HCT116 (cell line): ENCODE data around the gene LIN7B. TPM values are rescaled to one million over a fixed set of nuclear protein-coding genes. Genes with fewer than 3 reads are reported as not detected.

Experiments used
- ATAC-seq: fragments of 200-7000 bp; cut with Tn5 transposase; 2 replicates; pipeline ENCODE4 v1.9.1; 2020; ENCODE audit warnings: mild to moderate bottlenecking, moderate library complexity
- BruUV-seq: library from RNA; stranded (reverse); fragments of 400-500 nt; replicated peaks from 2 replicates; lab custom pipeline; 2021; lab: Mats Ljungman, UMichigan
- CTCF ChIA-PET: fragments of 300-600 bp; sonication (Branson Sonifier 250); formaldehyde crosslinking; loops from one replicate; lab custom pipeline; 2021; ENCODE audit warnings: antibody characterized with exemption; lab: Charles Lee
- POLR2A ChIA-PET: fragments of 300-600, 350-600 bp; sonication (Branson Sonifier 250); formaldehyde crosslinking; loops from one replicate; lab custom pipeline; 2021; ENCODE audit warnings: antibody characterized with exemption; lab: Charles Lee
- RAD21 ChIA-PET, 2 experiments: fragments of 300-600 bp; sonication (Branson Sonifier 250); formaldehyde crosslinking; loops; one replicate each; lab custom pipeline; 2023; ENCODE audit warnings: low total read pairs in 2 of 2; ENCODE audit not compliant: uncharacterized antibody in 2 of 2, unreplicated experiment in 2 of 2, low non-redundant PET in 1 of 2; lab: Charles Lee
- DNase-seq: peaks from one replicate; pipeline ENCODE4 v3.0.0-alpha.2; 2010; ENCODE audit warnings: low read depth, low spot score
- H2AFZ ChIP-seq: fragments of 200-600 bp; shearing (Covaris generic), sonication (generic); 2 replicates; pipeline ENCODE4 v1.6.1; 2017; ENCODE audit warnings: low read depth, mixed run types, mixed read lengths, antibody characterized with exemption, low read length; ENCODE audit not compliant: poor library complexity, severe bottlenecking
- H3K27ac ChIP-seq: 2 replicates; pipeline ENCODE4 v1.5.1; 2012; ENCODE audit warnings: low read depth, low read length
- H3K27me3 ChIP-seq: fragments of 200-600 bp; sonication (generic); 2 replicates; pipeline ENCODE4 v1.6.1; 2016; ENCODE audit warnings: mixed run types, low read length, mixed read lengths; ENCODE audit not compliant: insufficient read depth
- H3K36me3 ChIP-seq, 2 experiments: fragments of 200-500 bp in 1 of 2; fragments of 200-600 bp in 1 of 2; sonication (Bioruptor generic) in 1 of 2; sonication (generic) in 1 of 2; 2 replicates each; pipeline versions ENCODE4 v1.5.1 to v1.6.1; 2014 to 2016; ENCODE audit warnings: low read length in 2 of 2, inconsistent platforms in 1 of 2, mixed read lengths in 1 of 2, mixed run types in 1 of 2; ENCODE audit not compliant: insufficient read depth in 2 of 2, control insufficient read depth in 1 of 2
- H3K4me1 ChIP-seq, 2 experiments: fragments of 200-600 bp in 1 of 2; sonication (generic) in 1 of 2; 2 replicates each; pipeline versions ENCODE4 v1.5.1 to v1.6.1; 2012 to 2017; ENCODE audit warnings: low read length in 2 of 2, inconsistent platforms in 1 of 2, mild to moderate bottlenecking in 1 of 2, mixed read lengths in 1 of 2, mixed run types in 1 of 2, moderate library complexity in 1 of 2; ENCODE audit not compliant: insufficient read depth in 2 of 2, control insufficient read depth in 1 of 2
- H3K4me2 ChIP-seq: fragments of 200-600 bp; sonication (generic); 2 replicates; pipeline ENCODE4 v1.6.1; 2017; ENCODE audit warnings: mixed run types, low read length, mixed read lengths
- H3K4me3 ChIP-seq, 2 experiments: fragments of 200-600 bp in 1 of 2; sonication (generic) in 1 of 2; replicated peaks in 1 of 2; 2 replicates each; pipeline ENCODE4 v1.5.1; 2011 to 2016; ENCODE audit warnings: low read length in 2 of 2, control low read depth in 1 of 2, low read depth in 1 of 2, mild to moderate bottlenecking in 1 of 2, mixed read lengths in 1 of 2, mixed run types in 1 of 2
- H3K79me2 ChIP-seq: fragments of 200-600 bp; sonication (generic); 2 replicates; pipeline ENCODE4 v1.6.1; 2017; ENCODE audit warnings: mild to moderate bottlenecking, mixed run types, low read length, moderate library complexity, mixed read lengths; ENCODE audit not compliant: insufficient read depth
- H3K9ac ChIP-seq: fragments of 200-600 bp; sonication (generic); 2 replicates; pipeline ENCODE4 v1.6.1; 2016; ENCODE audit warnings: low read length, mixed read lengths
- H3K9me2 ChIP-seq: fragments of 200-600 bp; sonication (generic), shearing (Covaris generic); 2 replicates; pipeline ENCODE4 v1.6.1; 2017; ENCODE audit warnings: mixed run types, mild to moderate bottlenecking, moderate library complexity; ENCODE audit not compliant: insufficient read depth
- H3K9me3 ChIP-seq, 2 experiments: fragments of 200-500 bp in 1 of 2; fragments of 200-600 bp in 1 of 2; sonication (Bioruptor generic) in 1 of 2; sonication (generic) in 1 of 2; 2 replicates each; pipeline ENCODE4 v1.6.1; 2014 to 2017; ENCODE audit warnings: low read length in 2 of 2, mixed read lengths in 2 of 2, inconsistent platforms in 1 of 2, low read depth in 1 of 2, mild to moderate bottlenecking in 1 of 2, mixed run types in 1 of 2, moderate library complexity in 1 of 2; ENCODE audit not compliant: control insufficient read depth in 1 of 2, insufficient read depth in 1 of 2
- H4K20me1 ChIP-seq: fragments of 200-600 bp; sonication (generic), shearing (Covaris generic); 2 replicates; pipeline ENCODE4 v1.6.1; 2017; ENCODE audit warnings: mixed run types, mild to moderate bottlenecking, moderate library complexity; ENCODE audit not compliant: insufficient read depth
- CBX3 ChIP-seq: IDR thresholded peaks from 2 replicates; pipeline ENCODE4 v1.6.1; 2012; ENCODE audit warnings: low read depth
- CEBPB ChIP-seq: IDR thresholded peaks from 2 replicates; pipeline ENCODE4 v1.6.1; 2012; ENCODE audit warnings: low read depth
- EGR1 ChIP-seq: IDR thresholded peaks from 2 replicates; pipeline ENCODE4 v1.6.1; 2012; ENCODE audit warnings: low read depth
- EZH2phosphoT487 ChIP-seq: fragments of 200-600 bp; IDR thresholded peaks from 2 replicates; pipeline ENCODE4 v1.6.1; 2018; ENCODE audit warnings: antibody characterized with exemption, borderline replicate concordance
- FOSL1 ChIP-seq: IDR thresholded peaks from 2 replicates; pipeline ENCODE4 v1.6.1; 2012; ENCODE audit warnings: low read depth
- JUND ChIP-seq: IDR thresholded peaks from 2 replicates; pipeline ENCODE4 v1.6.1; 2012
- MAX ChIP-seq: IDR thresholded peaks from 2 replicates; pipeline ENCODE4 v1.6.1; 2012
- RAD21 ChIP-seq: IDR thresholded peaks from 2 replicates; pipeline ENCODE4 v1.6.1; 2012; ENCODE audit warnings: low read depth, mild to moderate bottlenecking
- REST ChIP-seq: IDR thresholded peaks from 2 replicates; pipeline ENCODE4 v1.6.1; 2012; ENCODE audit warnings: low read depth
- SIN3A ChIP-seq: IDR thresholded peaks from 2 replicates; pipeline ENCODE4 v1.6.1; 2012; ENCODE audit warnings: low read depth
- SP1 ChIP-seq: IDR thresholded peaks from 2 replicates; pipeline ENCODE4 v1.6.1; 2012; ENCODE audit warnings: low read depth
- SRF ChIP-seq: IDR thresholded peaks from 2 replicates; pipeline ENCODE4 v1.6.1; 2012; ENCODE audit warnings: low read depth
- YY1 ChIP-seq: IDR thresholded peaks from 2 replicates; pipeline ENCODE4 v1.6.1; 2011; ENCODE audit warnings: low read length, low read depth, moderate library complexity, mild to moderate bottlenecking; ENCODE audit not compliant: insufficient replicate concordance; ENCODE audit errors: extremely low read depth
- ZBTB33 ChIP-seq: IDR thresholded peaks from 2 replicates; pipeline ENCODE4 v1.6.1; 2011; ENCODE audit warnings: mild to moderate bottlenecking, low read length, moderate library complexity; ENCODE audit not compliant: insufficient replicate concordance; ENCODE audit errors: extremely low read depth
- ZFX ChIP-seq: fragments of 450-650 bp; IDR thresholded peaks from 2 replicates; pipeline ENCODE4 v1.6.1; 2017
- ZNF274 ChIP-seq: fragments of 200-500 bp; sonication (Bioruptor generic); IDR thresholded peaks from 2 replicates; pipeline ENCODE4 v1.6.1; 2014; ENCODE audit warnings: mild to moderate bottlenecking, low read depth, low read length, inconsistent platforms
- intact Hi-C: fragments of 100-400 bp; cut with micrococcal nuclease; formaldehyde crosslinking; loops from 2 replicates; pipeline ENCODE4 v1.10.0; 2022
- total RNA-seq: library from RNA; stranded (reverse); gene quantifications from one replicate; pipeline ENCODE4 v1.2.1, GENCODE V29; 2021; ENCODE audit not compliant: unreplicated experiment
- TF ChIP-seq, protein P1 (sequence below): IDR thresholded peaks from 2 replicates; pipeline ENCODE4 v1.6.1; 2012
- TF ChIP-seq, protein P2 (sequence below), 3 experiments: fragments of 200-600 bp in 1 of 3; sonication (generic) in 1 of 3; IDR thresholded peaks in 2 of 3; conservative IDR thresholded peaks in 1 of 3; 2 replicates each; pipeline ENCODE4 v1.5.1; 2012 to 2017; ENCODE audit warnings: low read depth in 2 of 3, low read length in 2 of 3, antibody characterized with exemption in 1 of 3, borderline replicate concordance in 1 of 3, control low read depth in 1 of 3, mild to moderate bottlenecking in 1 of 3, mixed read lengths in 1 of 3, mixed run types in 1 of 3, moderate library complexity in 1 of 3; ENCODE audit not compliant: insufficient read depth in 1 of 3

LIN7B gene
- total RNA-seq, 1 experiment from 2014 or later = 7.2 TPM

DNA sequence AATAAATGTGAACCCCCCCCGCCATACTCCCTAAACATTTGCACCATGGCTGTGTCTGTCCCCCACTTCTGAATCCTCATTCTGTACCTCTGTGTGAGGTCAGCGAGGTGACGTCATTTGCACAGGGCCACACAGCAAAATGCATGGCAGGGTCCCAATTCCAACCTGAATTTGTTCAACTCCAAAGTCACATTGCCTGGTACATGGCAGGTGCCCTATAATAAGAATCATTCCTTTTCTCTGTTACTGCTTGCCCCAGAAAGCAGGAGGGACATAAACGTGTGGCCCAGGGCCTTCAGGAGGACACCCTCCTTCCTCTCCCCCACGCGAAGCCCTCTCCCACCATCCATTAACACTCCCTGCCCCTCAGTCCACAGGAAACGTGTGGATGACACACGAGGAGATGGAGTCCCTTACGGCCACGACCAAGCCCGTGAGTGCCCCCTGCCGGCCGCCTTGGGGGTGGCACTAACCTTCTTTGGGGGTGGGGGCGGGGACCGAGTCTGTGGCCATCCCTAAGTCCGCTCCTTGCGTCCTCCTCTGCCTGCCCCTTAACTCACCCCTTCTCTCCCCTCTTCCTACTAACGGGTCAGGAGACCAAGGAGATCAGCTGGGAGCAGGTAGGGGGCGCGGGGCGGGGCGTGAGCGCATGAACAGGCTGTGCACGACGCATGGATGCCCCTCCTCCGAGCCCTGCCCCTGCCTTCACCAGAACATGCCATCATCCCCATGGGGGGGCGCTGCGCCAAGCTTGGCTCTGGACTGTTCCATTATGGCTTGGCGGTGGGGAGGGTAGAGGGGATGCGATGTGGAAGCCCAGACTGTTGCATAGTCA is 31.6 kb downstream of the LIN7B start:
- ChIA-PET POLR2A (interaction anchor here (0.6 kb wide), 1 partner anchor 20 kb away, joined by 7 read pairs; no protein-coding TSS in a partner anchor), CTCF (interaction anchor here (0.8 to 2.2 kb wide), 16 partner anchors 10 to 152 kb away, joined by 3 to 19 read pairs (median 5); partner anchors contain the start of genes GYS1 and RUVBL2), RAD21 (interaction anchor here in 1 of 2 experiments (1.0 kb wide), 1 partner anchor 48 kb away, joined by 3 read pairs; no protein-coding TSS in a partner anchor)
- H3K27me3 ChIP-seq = no peaks in the 10 kb centered on the region
- DNase-seq = peak; percentile 84
- BruUV-seq = no TSS peak
- intact Hi-C loops = no loop called here
- peak overlapping the region; percentile 36 for H3K27ac ChIP-seq
- peak; percentile 47 for ATAC-seq
- no peaks in the 10 kb centered on the region for H3K9me3 ChIP-seq
- H3K4me2 ChIP-seq = peak overlapping the region; percentile 74
- no peaks in the 10 kb centered on the region for H3K9me2 ChIP-seq
- H4K20me1 ChIP-seq = no peaks in the 10 kb centered on the region
- peak overlapping the region; percentile 24; the same call in 1 of the 2 replicates for H3K9ac ChIP-seq
- no peaks in the 10 kb centered on the region for H3K36me3 ChIP-seq
- TF ChIP-seq RAD21 (peak; percentile 74; the same call in 1 of the 2 replicates), REST (no peak), SIN3A (no peak), EGR1 (no peak), JUND (peak; percentile 46), CBX3 (no peak), ZNF274 (no peak), YY1 (peak; percentile 87), ZBTB33 (no peak), MAX (peak; percentile 74), EZH2phosphoT487 (no peak), SRF (no peak), CEBPB (no peak), FOSL1 (no peak), ZFX (no peak), SP1 (peak; percentile 52; the same call in 1 of the 2 replicates)
- TF ChIP-seq, protein P1, sequence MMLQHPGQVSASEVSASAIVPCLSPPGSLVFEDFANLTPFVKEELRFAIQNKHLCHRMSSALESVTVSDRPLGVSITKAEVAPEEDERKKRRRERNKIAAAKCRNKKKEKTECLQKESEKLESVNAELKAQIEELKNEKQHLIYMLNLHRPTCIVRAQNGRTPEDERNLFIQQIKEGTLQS = no peak
- TF ChIP-seq, protein P2, sequence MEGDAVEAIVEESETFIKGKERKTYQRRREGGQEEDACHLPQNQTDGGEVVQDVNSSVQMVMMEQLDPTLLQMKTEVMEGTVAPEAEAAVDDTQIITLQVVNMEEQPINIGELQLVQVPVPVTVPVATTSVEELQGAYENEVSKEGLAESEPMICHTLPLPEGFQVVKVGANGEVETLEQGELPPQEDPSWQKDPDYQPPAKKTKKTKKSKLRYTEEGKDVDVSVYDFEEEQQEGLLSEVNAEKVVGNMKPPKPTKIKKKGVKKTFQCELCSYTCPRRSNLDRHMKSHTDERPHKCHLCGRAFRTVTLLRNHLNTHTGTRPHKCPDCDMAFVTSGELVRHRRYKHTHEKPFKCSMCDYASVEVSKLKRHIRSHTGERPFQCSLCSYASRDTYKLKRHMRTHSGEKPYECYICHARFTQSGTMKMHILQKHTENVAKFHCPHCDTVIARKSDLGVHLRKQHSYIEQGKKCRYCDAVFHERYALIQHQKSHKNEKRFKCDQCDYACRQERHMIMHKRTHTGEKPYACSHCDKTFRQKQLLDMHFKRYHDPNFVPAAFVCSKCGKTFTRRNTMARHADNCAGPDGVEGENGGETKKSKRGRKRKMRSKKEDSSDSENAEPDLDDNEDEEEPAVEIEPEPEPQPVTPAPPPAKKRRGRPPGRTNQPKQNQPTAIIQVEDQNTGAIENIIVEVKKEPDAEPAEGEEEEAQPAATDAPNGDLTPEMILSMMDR (IDR thresholded peaks at IDR 0.05 in 2 of 3, conservative IDR thresholded peaks at IDR 0.05 in 1 of 3; ENCODE audit: borderline replicate concordance in 1 of 3, insufficient read depth in 1 of 3, low read depth in 2 of 3, low read length in 2 of 3) = peak; percentile 86 to 94 (median 91)
- peak overlapping the region; percentile 35 to 49 for H3K4me3 ChIP-seq
- H3K4me1 ChIP-seq = peaks cover 16 to 38% of the 10 kb centered on the region in 2 experiments
- H2AFZ ChIP-seq = no peak overlapping the region
- no peaks in the 10 kb centered on the region for H3K79me2 ChIP-seq
